Neural progenitor cell (in vitro differentiated cells): ENCODE results near the gene ITSN1. TPM values are rescaled to one million over a fixed set of nuclear protein-coding genes. Genes with fewer than 3 reads are reported as not detected.

Source experiments
- DNase-seq: peaks from one replicate; pipeline ENCODE4 v3.0.0-alpha.2; 2016; ENCODE audit warnings: low spot score
- H2AFZ ChIP-seq: fragments of 200-600 bp; sonication (generic); replicated peaks from 2 replicates; pipeline ENCODE4 v1.6.1; 2016; ENCODE audit warnings: antibody characterized with exemption
- H3F3A ChIP-seq: fragments of 200-600 bp; sonication (generic); 2 replicates; pipeline ENCODE4 v1.6.1; 2016; ENCODE audit warnings: antibody characterized with exemption, low read depth
- H3K27ac ChIP-seq: fragments of 200-600 bp; sonication (generic); 2 replicates; pipeline ENCODE4 v1.5.1; 2016; ENCODE audit warnings: mild to moderate bottlenecking
- H3K27me3 ChIP-seq: fragments of 200-600 bp; sonication (generic); 2 replicates; pipeline ENCODE4 v1.6.1; 2016; ENCODE audit warnings: mild to moderate bottlenecking, moderate library complexity
- H3K36me3 ChIP-seq: fragments of 200-600 bp; sonication (generic); 2 replicates; pipeline ENCODE4 v1.5.1; 2016
- H3K4me1 ChIP-seq: fragments of 200-600 bp; sonication (generic); 2 replicates; pipeline ENCODE4 v1.6.1; 2016; ENCODE audit warnings: mixed run types
- H3K4me2 ChIP-seq: fragments of 200-600 bp; sonication (generic); 2 replicates; pipeline ENCODE4 v1.6.1; 2016
- H3K4me3 ChIP-seq: fragments of 200-600 bp; sonication (generic); 2 replicates; pipeline ENCODE4 v1.5.1; 2016
- H3K79me2 ChIP-seq: fragments of 200-600 bp; sonication (generic); 2 replicates; pipeline ENCODE4 v1.6.1; 2016; ENCODE audit warnings: low read depth
- H3K9ac ChIP-seq: fragments of 200-600 bp; sonication (generic); 2 replicates; pipeline ENCODE4 v1.6.1; 2016
- H3K9me3 ChIP-seq: fragments of 200-600 bp; sonication (generic); 2 replicates; pipeline ENCODE4 v1.5.1; 2016; ENCODE audit warnings: low read depth
- H4K20me1 ChIP-seq: fragments of 200-600 bp; sonication (generic); 2 replicates; pipeline ENCODE4 v1.6.1; 2016; ENCODE audit warnings: low read depth
- H3K27ac Mint-ChIP-seq: 3 replicates; pipeline ENCODE4 v1.8.0; 2021; ENCODE audit warnings: mixed read lengths
- H3K27me3 Mint-ChIP-seq: 2 replicates; pipeline ENCODE4 v1.8.0; 2022; ENCODE audit warnings: low read depth, mild to moderate bottlenecking, inconsistent platforms, moderate library complexity, mixed read lengths; ENCODE audit not compliant: insufficient read depth
- H3K36me3 Mint-ChIP-seq: 3 replicates; pipeline ENCODE4 v1.8.0; 2021; ENCODE audit warnings: mixed read lengths
- H3K4me1 Mint-ChIP-seq: 3 replicates; pipeline ENCODE4 v1.8.0; 2021; ENCODE audit warnings: mixed read lengths
- H3K4me3 Mint-ChIP-seq: 3 replicates; pipeline ENCODE4 v1.8.0; 2021; ENCODE audit warnings: mild to moderate bottlenecking, moderate library complexity, mixed read lengths
- H3K9me3 Mint-ChIP-seq: 3 replicates; pipeline ENCODE4 v1.8.0; 2020; ENCODE audit warnings: mixed read lengths
- CTCF ChIP-seq: fragments of 200-600 bp; sonication (generic); IDR thresholded peaks from 2 replicates; pipeline ENCODE4 v1.5.1; 2017; ENCODE audit warnings: antibody characterized with exemption, mild to moderate bottlenecking
- EZH2 ChIP-seq: fragments of 200-600 bp; sonication (generic); IDR thresholded peaks from 2 replicates; pipeline ENCODE4 v1.6.1; 2017; ENCODE audit warnings: antibody characterized with exemption, mild to moderate bottlenecking, moderate library complexity
- EZH2phosphoT487 ChIP-seq: fragments of 200-600 bp; sonication (generic); IDR thresholded peaks from 2 replicates; pipeline ENCODE4 v1.6.1; 2017; ENCODE audit warnings: antibody characterized with exemption
- total RNA-seq: library from RNA; depleted of rRNA; stranded (reverse); fragments of >200 nt; gene quantifications from 2 replicates; pipeline ENCODE4 v1.2.3, GENCODE V29; 2015; ENCODE audit warnings: low replicate concordance

The ITSN1 gene
- total RNA-seq, 1 donor from 2014 or later, result 136 TPM

GRCh38 chr21:33948951-33949444, 306.7 kb downstream of the ITSN1 start:
- Histone ChIP-seq H3K4me2 (peak overlapping the region; percentile 61), H4K20me1 (no peaks in the 10 kb centered on the region), H3F3A (peaks cover 21% of the 10 kb centered on the region), H3K27ac (no peak overlapping the region), H3K27me3 (no peaks in the 10 kb centered on the region), H3K9me3 (no peaks in the 10 kb centered on the region), H3K79me2 (no peaks in the 10 kb centered on the region), H2AFZ (peak overlapping the region; percentile 51), H3K9ac (no peak overlapping the region), H3K36me3 (no peaks in the 10 kb centered on the region), H3K4me3 (no peak overlapping the region), H3K4me1 (peaks cover 20% of the 10 kb centered on the region)
- no peak for TF ChIP-seq EZH2
- TF ChIP-seq EZH2phosphoT487, result no peak
- TF ChIP-seq CTCF, result no peak
- Mint-ChIP-seq H3K4me1 (peaks cover 42% of the 10 kb centered on the region), H3K27ac (peak overlapping the region; percentile 100), H3K4me3 (no peak overlapping the region), H3K27me3 (peaks cover 13% of the 10 kb centered on the region), H3K36me3 (peaks cover 12% of the 10 kb centered on the region), H3K9me3 (peaks cover 23% of the 10 kb centered on the region)
- DNase-seq, result no peak

Other genes starting within 250 kb of the ITSN1 start
- 50.6 and 61.0 TPM in 2 replicates for gene IFNGR2, start 239.1 kb upstream of the ITSN1 start, total RNA-seq
- 21.5 and 31.5 TPM in 2 replicates for gene TMEM50B, start 162.5 kb upstream of the ITSN1 start, total RNA-seq
- 3.8 and 4.7 TPM in 2 replicates for gene DNAJC28, start 150.8 kb upstream of the ITSN1 start, total RNA-seq
- 108 and 129 TPM in 2 replicates for gene GART, start 100.4 kb upstream of the ITSN1 start, total RNA-seq
- 200 and 227 TPM in 2 replicates for gene SON, start 99.5 kb upstream of the ITSN1 start, total RNA-seq
- 41.0 and 67.8 TPM in 2 replicates for gene DONSON, start 53.8 kb upstream of the ITSN1 start, total RNA-seq
- 38.2 and 80.0 TPM in 2 replicates for gene CRYZL1, start 760 bp upstream of the ITSN1 start, total RNA-seq